HS-27A (cell line): ENCODE data around the gene APCDD1L.
"Not testable (repeated sequence)": the region's sequence is repeated elsewhere in the genome, so short reads cannot be mapped to it uniquely, and the experiment has no call there.

Source experiments
- DNase-seq: peaks from one replicate; pipeline ENCODE4 v3.0.0-alpha.2; 2012; ENCODE audit warnings: low read depth, missing footprints

APCDD1L gene

DNA sequence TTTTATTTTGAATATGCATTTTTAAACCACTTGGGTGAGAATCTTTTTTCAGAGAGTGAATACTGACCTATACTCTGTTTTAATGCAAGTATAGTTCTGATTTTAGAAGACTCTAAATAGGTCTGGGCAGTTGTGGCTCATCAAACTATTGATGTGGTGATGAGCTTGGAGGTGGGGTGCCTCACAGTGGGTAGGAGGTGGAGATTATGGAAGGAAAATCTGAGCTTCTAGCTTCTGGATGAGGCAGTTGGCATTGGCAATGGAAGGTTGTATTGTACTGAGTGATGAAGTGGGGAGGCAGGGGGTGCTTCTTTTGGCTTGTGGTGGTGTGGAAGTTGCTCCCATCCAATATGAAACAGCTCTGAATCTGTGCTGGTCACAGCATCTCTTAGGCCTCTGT, 73.5 kb downstream of the APCDD1L start:
- no peak for DNase-seq

GRCh38 chr20:58440021-58440767, 75.0 kb downstream of the APCDD1L start:
- DNase-seq, result no peak

GRCh38 chr20:58438970-58439808, 76.0 kb downstream of the APCDD1L start:
- DNase-seq, result no peak

DNA sequence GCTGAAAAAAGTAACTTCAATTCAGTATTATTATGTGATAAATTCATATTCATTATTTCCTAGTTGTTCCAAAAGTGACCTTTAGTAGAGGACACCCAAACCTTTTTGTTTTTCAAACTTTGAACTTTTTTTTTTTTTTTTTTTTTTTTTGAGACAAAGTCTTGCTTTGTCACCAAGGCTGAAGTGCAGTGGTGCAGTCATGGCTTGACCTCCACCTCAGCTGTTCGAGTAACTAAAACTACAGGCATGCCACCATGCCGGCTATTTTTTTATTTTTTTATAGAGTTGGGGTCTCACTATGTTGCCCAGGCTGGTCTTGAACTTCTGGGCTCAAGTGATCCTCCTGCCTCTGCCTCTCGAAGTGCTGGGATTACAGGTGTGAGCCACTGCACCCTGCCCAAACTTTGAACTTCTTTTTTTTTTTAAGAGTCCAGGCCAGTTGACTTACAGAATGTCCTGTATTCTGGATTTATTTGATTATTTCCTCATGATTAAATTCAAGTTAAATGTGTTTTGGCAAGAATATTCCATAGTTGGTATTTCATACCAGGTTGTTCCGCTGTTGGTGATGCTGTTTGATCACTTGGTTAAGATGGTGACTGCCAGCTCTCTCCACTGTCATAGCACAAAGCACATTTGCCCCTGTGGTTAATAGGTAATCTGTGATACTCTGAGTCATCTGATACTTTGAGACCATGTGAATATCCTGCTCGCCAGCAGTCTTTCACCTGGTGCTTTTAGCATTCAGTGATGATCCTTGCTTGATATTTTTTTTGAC, 78.1 kb downstream of the APCDD1L start:
- DNase-seq, result no peak

- no peak for DNase-seq
Measured at GRCh38 chr20:58435237-58435636, 80.0 kb downstream of the APCDD1L start.

GRCh38 chr20:58434326-58434725, 80.9 kb downstream of the APCDD1L start:
- no peak for DNase-seq

DNA sequence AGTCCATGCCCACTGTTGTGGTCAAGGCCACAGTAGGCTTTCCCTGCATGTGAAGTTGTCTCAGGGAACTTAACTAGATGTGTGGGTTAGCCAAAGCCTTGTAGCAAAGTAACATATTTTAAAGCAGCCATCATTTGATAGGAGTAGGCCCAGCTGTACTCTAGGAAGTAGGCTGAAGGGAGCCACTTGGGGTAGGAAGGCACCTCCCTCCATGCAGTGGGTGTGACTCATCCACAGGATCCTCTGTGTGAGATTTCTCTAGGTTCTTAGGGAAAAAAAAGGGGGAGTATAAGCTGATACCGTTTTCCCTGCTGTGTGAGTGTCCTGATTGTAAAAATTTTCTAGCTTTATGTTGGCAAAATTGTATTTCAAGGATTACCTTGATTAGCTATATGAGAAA, 81.4 kb downstream of the APCDD1L start:
- peak; percentile 58 for DNase-seq

- DNase-seq, result no peak
Measured at GRCh38 chr20:58433029-58433647, 82.1 kb downstream of the APCDD1L start.

GRCh38 chr20:58432186-58432954, 82.8 kb downstream of the APCDD1L start:
- DNase-seq, result no peak

DNA sequence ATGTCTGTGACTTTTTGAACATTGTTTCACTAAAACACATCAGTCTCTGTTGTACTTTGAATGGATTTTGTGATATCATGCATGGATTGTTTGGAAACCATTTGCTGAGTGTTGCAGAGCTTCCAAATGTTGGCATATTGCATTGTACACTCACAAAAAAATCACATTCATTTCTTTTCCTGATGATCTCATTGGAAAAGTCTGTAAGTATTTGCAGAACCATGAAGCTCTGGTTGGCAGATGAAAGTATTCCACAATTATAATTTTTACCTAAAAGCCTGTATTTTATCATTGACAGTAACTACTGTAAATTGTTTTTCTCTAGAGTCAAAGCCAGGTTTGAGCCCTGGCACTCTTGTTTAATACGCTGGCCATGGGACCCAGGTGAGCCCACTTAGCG, 84.1 kb downstream of the APCDD1L start:
- DNase-seq, result no peak

DNA sequence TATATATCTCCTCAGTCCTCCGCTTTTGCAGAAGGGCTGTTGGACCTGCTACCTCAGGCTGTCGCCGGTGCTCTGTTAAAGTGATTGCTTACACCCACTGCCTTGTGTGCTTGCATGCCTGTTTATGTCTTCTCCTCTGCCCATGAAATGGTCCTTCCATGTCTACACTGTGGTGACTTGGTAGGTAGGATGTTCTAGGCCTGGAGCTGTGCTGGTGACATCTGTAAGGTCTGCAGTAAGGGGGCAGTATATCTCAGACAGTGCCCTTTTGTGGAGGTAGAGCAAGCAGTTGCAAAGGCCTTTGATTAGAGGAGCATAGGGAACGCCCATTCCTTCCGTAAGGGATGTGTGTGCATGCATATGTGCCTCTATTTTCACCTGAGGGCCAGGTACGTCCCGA, 85.9 kb downstream of the APCDD1L start:
- DNase-seq, result no peak

- no peak for DNase-seq
Measured at GRCh38 chr20:58428364-58428763, 86.8 kb downstream of the APCDD1L start.

GRCh38 chr20:58427571-58427970, 87.6 kb downstream of the APCDD1L start:
- DNase-seq, result not testable (repeated sequence)

DNA sequence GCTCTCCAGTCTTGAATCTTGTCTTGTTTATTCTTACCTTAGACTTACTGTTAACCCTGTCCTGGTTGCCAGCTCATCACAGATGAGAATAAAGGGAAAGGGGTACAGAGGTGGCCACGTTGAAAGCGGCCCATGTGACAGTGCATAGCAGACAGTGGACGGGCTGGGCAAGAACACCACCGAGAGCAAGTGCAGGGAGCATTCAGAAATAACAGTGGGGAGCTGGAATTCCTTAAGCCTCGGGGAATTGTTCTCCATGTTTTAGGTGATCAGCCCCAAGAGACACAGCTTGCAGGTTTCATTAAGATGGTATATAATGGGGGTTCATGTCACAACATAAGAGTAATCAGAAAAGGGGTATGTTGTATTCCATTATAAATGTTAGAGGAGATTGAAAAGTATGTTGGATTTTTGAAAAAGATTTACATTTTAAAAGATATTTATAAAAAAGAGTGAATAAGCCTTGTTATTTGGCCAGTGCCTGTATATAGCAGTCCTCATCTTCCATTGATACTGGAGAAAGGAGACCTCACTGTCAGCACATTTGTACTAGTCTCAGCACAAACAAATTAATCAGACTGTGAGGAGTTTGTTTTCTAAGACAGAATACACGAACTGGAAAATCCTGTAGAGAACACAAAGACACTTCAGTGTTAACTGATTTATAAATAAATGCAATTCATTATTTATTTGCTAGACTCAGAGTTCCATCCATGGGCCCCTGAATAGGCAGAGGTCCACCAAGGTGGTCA, 90.8 kb downstream of the APCDD1L start:
- DNase-seq, result no peak

GRCh38 chr20:58421497-58421850, 93.7 kb downstream of the APCDD1L start:
- no peak for DNase-seq

DNA sequence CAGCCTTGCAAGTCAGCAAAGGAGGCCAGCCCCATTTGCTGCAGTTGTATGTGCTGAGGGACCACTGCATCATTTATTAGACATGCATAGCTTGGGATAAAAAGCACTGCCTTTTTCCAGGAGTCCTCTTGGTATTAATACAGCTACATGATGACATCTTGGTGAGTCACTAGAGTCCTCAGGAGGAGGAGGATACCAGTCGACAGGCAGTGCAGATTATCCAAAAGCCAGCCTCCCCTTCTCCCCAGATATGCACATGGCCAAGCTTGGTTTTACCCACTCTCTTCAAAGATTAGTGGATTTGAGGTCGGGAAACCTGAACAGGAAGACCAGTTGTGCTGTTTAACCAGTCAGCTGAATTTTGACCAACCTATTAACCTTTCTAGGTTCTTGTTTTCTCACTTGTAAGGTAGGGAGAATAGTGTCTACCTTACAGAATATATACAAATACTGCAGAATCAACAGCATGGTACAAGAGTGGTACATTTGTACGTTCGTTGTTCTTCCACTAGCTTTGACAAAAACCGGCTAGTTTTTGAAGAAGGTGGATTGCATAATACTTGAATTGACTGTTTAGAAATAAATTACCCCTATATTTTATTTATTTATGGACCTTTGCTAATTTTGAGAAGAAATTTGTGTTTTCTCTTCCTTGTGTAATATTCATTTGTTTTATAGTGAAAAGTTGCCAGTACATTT, 94.3 kb downstream of the APCDD1L start:
- DNase-seq, result peak; percentile 45

- no peak for DNase-seq
Measured at GRCh38 chr20:58418949-58419748, 96.0 kb downstream of the APCDD1L start.

DNA sequence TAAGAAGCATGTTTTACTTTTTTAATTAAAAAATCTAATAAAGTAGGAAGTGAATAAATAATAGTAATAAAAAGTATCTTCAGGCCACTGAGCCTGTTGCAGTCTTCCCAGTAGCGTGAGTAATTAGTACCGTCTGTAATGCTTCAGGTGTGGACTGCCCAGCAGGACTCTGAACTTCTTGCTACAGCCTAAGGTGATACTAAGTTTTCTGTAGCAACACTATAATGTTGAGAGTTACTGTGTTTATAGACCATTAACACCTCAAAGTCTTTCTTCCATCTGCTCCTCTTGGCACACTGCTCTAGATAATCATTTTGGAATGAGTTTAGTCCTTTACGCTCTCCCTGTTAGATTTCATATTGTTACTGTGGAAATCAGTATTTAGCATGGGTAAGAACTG, 97.8 kb downstream of the APCDD1L start:
- DNase-seq, result no peak

DNA sequence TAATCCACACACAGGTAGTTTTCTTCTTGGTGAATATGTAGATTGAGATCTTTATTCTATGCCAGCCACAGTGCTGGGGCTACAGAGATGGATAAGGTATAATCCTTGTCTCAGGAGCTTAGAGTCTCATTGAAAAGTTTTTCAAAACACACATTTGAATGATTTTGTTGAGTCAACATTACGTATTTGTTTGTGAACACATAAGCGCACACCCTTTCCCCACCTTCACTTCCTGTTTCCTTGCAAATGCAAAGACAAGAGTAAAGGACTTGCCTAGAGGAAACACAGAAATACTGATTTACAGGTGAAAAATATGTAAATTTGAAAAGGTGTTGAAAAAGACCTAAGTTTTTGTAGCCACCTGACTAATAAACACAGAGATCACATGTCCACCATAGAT, 98.4 kb downstream of the APCDD1L start:
- DNase-seq, result no peak
